Measurements from ENCODE around the gene PTPN11. TPM values are rescaled to one million over a fixed set of nuclear protein-coding genes. Genes with fewer than 3 reads are reported as not detected.
"Not testable (repeated sequence)": the region's sequence is repeated elsewhere in the genome, so short reads cannot be mapped to it uniquely, and the experiment has no call there.

Gene PTPN11
- total RNA-seq, 4 donors from 2014 or later, result 29.0 to 82.0 (median 57.5) TPM

DNA sequence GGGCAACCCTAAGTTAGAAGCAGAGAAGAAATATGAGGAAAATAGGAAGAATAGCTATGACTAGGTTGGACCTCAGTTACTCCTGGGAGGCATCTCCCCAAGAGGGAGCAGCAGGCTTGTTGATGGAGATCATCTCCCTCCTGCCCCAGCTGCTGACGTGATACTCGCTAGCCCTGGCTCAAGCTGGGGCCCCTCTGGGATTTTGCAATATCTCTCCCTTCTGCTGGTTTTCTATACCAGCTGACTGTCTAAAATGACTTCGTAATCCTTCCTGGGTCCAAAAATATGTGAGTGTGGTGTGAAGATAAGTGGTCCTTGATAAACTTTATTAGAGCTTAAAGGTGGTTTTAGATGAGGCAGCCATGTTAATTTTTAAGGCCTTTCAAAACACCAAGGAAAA, 32.0 kb upstream of the PTPN11 start:
- no peak overlapping the region for H3K4me3 ChIP-seq
- H3K9me3 ChIP-seq, result no peaks in the 10 kb centered on the region
- 66% methylated on average over 3 of the region's 3 CpGs for WGBS, 2 donors
- H3K36me3 ChIP-seq, result no peaks in the 10 kb centered on the region
- H3K27ac ChIP-seq, result no peak overlapping the region
- intact Hi-C loops (cut with DNase I), result no loop called here
- TF ChIP-seq, protein P1, sequence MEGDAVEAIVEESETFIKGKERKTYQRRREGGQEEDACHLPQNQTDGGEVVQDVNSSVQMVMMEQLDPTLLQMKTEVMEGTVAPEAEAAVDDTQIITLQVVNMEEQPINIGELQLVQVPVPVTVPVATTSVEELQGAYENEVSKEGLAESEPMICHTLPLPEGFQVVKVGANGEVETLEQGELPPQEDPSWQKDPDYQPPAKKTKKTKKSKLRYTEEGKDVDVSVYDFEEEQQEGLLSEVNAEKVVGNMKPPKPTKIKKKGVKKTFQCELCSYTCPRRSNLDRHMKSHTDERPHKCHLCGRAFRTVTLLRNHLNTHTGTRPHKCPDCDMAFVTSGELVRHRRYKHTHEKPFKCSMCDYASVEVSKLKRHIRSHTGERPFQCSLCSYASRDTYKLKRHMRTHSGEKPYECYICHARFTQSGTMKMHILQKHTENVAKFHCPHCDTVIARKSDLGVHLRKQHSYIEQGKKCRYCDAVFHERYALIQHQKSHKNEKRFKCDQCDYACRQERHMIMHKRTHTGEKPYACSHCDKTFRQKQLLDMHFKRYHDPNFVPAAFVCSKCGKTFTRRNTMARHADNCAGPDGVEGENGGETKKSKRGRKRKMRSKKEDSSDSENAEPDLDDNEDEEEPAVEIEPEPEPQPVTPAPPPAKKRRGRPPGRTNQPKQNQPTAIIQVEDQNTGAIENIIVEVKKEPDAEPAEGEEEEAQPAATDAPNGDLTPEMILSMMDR (IDR thresholded peaks at IDR 0.05), result no peak
- no peak for TF ChIP-seq POLR2A (IDR thresholded peaks at IDR 0.05)
- H3K27me3 ChIP-seq, result no peaks in the 10 kb centered on the region
- no peak for DNase-seq
- peaks cover 4 to 16% (median 5%) of the 10 kb centered on the region in 3 donors for H3K4me1 ChIP-seq

DNA sequence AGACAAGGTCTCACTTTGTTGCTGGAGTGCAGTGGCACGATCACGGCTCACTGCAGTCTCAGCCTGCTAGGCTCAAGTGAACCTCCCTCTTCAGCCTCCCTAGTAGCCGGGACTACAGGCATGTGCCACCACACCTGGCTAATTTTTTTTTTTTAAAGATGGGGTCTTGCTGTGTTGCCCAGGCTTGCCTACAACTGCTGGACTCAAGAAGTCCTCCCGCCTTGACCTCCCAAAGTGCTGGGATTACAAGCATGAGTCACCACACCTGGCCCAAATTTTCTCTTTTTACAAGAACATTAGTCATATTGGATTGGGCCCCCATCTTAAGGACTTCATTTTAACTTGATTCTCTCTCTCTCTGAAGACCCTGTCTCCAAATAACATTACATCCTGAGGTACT, 29.5 kb upstream of the PTPN11 start:
- Histone ChIP-seq H3K9me3 (no peaks in the 10 kb centered on the region), H3K27me3 (no peaks in the 10 kb centered on the region), H3K4me3 (no peak overlapping the region), H3K4me1 (peaks cover 0 to 9% (median 0%) of the 10 kb centered on the region in 3 donors), H3K36me3 (no peaks in the 10 kb centered on the region), H3K27ac (no peak overlapping the region)
- TF ChIP-seq, protein P1 (IDR thresholded peaks at IDR 0.05), result no peak
- TF ChIP-seq POLR2A (IDR thresholded peaks at IDR 0.05), result no peak
- intact Hi-C loops (cut with DNase I), result no loop called here
- no peak for DNase-seq
- WGBS, 2 donors, result 73 to 75% methylated on average over 4 of the region's 4 CpGs

DNA sequence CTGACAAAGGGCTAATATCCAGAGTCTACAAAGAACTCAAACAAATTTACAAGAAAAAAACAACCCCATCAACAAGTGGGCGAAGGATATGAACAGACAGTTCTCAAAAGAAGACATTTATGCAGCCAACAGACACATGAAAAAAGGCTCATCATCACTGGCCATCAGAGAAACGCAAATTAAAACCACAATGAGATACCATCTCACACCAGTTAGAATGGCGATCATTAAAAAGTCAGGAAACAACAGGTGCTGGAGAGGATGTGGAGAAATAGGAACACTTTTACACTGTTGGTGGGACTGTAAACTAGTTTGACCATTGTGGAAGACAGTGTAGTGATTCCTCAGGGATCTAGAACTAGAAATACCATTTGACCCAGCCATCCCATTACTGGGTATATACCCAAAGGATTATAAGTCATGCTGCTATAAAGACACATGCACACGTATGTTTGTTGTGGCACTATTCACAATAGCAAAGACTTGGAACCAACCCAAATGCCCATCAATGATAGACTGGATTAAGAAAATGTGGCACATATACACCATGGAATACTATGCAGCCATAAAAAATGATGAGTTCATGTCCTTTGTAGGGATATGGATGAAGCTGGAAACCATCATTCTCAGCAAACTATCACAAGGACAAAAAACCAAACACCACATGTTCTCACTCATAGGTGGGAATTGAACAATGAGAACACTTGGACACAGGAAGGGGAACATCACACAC, 28.7 kb upstream of the PTPN11 start:
- DNase-seq; H3K4me1 ChIP-seq; H3K36me3 ChIP-seq; intact Hi-C loops (cut with DNase I); H3K27ac ChIP-seq; H3K27me3 ChIP-seq; H3K4me3 ChIP-seq; H3K9me3 ChIP-seq: not testable (repeated sequence)
- WGBS, 2 donors, result 60 to 81% methylated on average over 3 of the region's 4 CpGs

DNA sequence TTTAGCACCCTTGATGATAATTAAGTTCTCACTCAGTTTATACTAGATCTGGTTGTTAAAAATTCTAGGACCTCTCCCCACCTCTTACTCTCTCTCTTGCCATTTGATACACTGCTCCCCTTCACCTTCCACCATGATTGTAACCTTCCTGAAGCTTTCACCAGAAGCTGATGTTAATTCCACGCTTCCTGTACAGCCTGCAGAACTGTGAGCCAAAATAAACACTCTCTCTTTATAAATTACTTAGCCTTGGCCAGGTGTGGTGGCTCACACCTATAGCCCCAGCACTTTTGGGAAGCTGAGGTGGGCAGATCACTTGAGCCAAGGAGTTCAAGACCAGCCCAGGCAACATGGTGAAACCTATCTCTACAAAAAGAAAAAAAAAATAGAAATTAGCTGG, 25.4 kb upstream of the PTPN11 start:
- H3K27ac ChIP-seq, result no peak overlapping the region
- WGBS, 2 donors, result 63 to 90% methylated on average over 1 of the region's 1 CpG
- no peak for DNase-seq
- H3K36me3 ChIP-seq, result no peaks in the 10 kb centered on the region
- no peaks in the 10 kb centered on the region for H3K27me3 ChIP-seq
- H3K4me3 ChIP-seq, result no peak overlapping the region
- intact Hi-C loops (cut with DNase I), result no loop called here
- no peaks in the 10 kb centered on the region for H3K4me1 ChIP-seq
- TF ChIP-seq POLR2A (IDR thresholded peaks at IDR 0.05), result no peak
- TF ChIP-seq, protein P1 (IDR thresholded peaks at IDR 0.05), result no peak
- H3K9me3 ChIP-seq, result no peaks in the 10 kb centered on the region

DNA sequence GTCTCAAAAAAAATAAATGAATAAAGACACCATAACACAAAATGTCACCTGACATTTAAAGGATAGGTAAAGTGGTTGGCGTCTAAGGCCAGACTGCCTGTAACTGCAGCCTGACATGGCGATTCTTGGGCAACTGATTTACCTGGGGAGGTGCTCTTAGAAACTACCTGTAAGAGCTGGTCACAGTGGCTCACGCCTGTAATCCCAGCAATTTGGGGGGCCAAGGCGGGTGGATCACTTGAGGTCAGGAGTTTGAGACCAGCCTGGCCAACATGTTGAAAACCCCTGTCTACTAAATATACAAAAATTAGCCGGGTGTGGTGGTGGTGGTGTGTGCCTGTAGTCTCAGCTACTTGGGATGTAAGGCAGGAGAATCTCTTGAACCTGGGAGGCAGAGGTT, 17.7 kb upstream of the PTPN11 start:
- Histone ChIP-seq H3K4me3 (no peak overlapping the region), H3K4me1 (no peaks in the 10 kb centered on the region), H3K36me3 (peaks cover 0 to 25% (median 16%) of the 10 kb centered on the region in 3 donors), H3K9me3 (no peaks in the 10 kb centered on the region), H3K27me3 (no peaks in the 10 kb centered on the region), H3K27ac (no peak overlapping the region)
- 91 to 96% methylated on average over 5 of the region's 5 CpGs for WGBS, 2 donors
- TF ChIP-seq POLR2A (IDR thresholded peaks at IDR 0.05), result no peak
- TF ChIP-seq, protein P1 (IDR thresholded peaks at IDR 0.05), result no peak
- no peak for DNase-seq
- intact Hi-C loops (cut with DNase I), result no loop called here

All from esophagus squamous epithelium (tissue), 5 donors.